OCI-LY1 (cell line): ENCODE data around the gene PTGER3.

Experiments used
- H2AFZ ChIP-seq: fragments of 200-600 bp; sonication (generic), shearing (Covaris generic); 2 replicates; pipeline ENCODE4 v1.6.0; 2014; ENCODE audit warnings: antibody characterized with exemption, mild to moderate bottlenecking, low read length
- H3F3A ChIP-seq: fragments of 200-600 bp; sonication (generic), shearing (Covaris generic); 2 replicates; pipeline ENCODE4 v1.6.0; 2014; ENCODE audit warnings: mild to moderate bottlenecking, antibody characterized with exemption, low read length, moderate library complexity; ENCODE audit not compliant: insufficient read depth
- H3K27ac ChIP-seq: fragments of 200-600 bp; sonication (generic); 2 replicates; pipeline ENCODE4 v1.5.1; 2014; ENCODE audit warnings: low read length, mixed run types, mild to moderate bottlenecking, low read depth; ENCODE audit not compliant: poor library complexity, severe bottlenecking
- H3K27me3 ChIP-seq: fragments of 200-600 bp; sonication (generic); 2 replicates; pipeline ENCODE4 v1.6.0; 2014; ENCODE audit warnings: antibody characterized with exemption, mild to moderate bottlenecking, low read length, moderate library complexity; ENCODE audit not compliant: insufficient read depth
- H3K36me3 ChIP-seq: fragments of 200-600 bp; sonication (generic); 2 replicates; pipeline ENCODE4 v1.6.1; 2014; ENCODE audit warnings: mild to moderate bottlenecking, antibody characterized with exemption, low read length, moderate library complexity, mixed read lengths; ENCODE audit not compliant: insufficient read depth
- H3K4me1 ChIP-seq: fragments of 200-600 bp; sonication (generic); 2 replicates; pipeline ENCODE4 v1.5.1; 2014; ENCODE audit warnings: mild to moderate bottlenecking, low read length, moderate library complexity; ENCODE audit not compliant: insufficient read depth, severe bottlenecking
- H3K4me2 ChIP-seq: fragments of 200-600 bp; sonication (generic), shearing (Covaris generic); 2 replicates; pipeline ENCODE4 v1.6.1; 2014; ENCODE audit warnings: low read length
- H3K4me3 ChIP-seq: fragments of 200-600 bp; sonication (generic); 2 replicates; pipeline ENCODE4 v1.5.1; 2014; ENCODE audit warnings: low read length, low read depth, mild to moderate bottlenecking, mixed read lengths; ENCODE audit not compliant: poor library complexity, severe bottlenecking
- H3K79me2 ChIP-seq: fragments of 200-600 bp; shearing (Covaris generic); 2 replicates; pipeline ENCODE4 v1.6.1; 2016; ENCODE audit warnings: mixed run types, low read length, mixed read lengths; ENCODE audit not compliant: insufficient read depth
- H3K9ac ChIP-seq: fragments of 200-600 bp; sonication (generic), shearing (Covaris generic); 2 replicates; pipeline ENCODE4 v1.6.1; 2014; ENCODE audit warnings: mild to moderate bottlenecking, low read length, mixed read lengths
- H3K9me2 ChIP-seq: fragments of 200-600 bp; sonication (generic), shearing (Covaris generic); 2 replicates; pipeline ENCODE4 v1.6.1; 2014; ENCODE audit warnings: low read depth, mild to moderate bottlenecking, low read length, mixed read lengths
- H3K9me3 ChIP-seq: fragments of 200-600 bp; shearing (Covaris generic); 2 replicates; pipeline ENCODE4 v1.6.1; 2014; ENCODE audit warnings: low read length, mixed read lengths
- H4K20me1 ChIP-seq: fragments of 200-600 bp; sonication (generic), shearing (Covaris generic); 2 replicates; pipeline ENCODE4 v1.6.0; 2016; ENCODE audit warnings: mild to moderate bottlenecking, low read length; ENCODE audit not compliant: insufficient read depth
- CTCF ChIP-seq: fragments of 200-600 bp; sonication (generic), shearing (Covaris generic); IDR thresholded peaks from 2 replicates; pipeline ENCODE4 v1.5.1; 2017; ENCODE audit warnings: mild to moderate bottlenecking, antibody characterized with exemption, low read length, moderate library complexity, mixed read lengths
- EZH2 ChIP-seq: fragments of 200-600 bp; sonication (generic), shearing (Covaris generic); IDR thresholded peaks from 2 replicates; pipeline ENCODE4 v1.8.0; 2017; ENCODE audit warnings: borderline replicate concordance, mixed run types, mild to moderate bottlenecking, antibody characterized with exemption, low read length, moderate library complexity, mixed read lengths

The PTGER3 gene

GRCh38 chr1:71074681-71075080, 27.1 kb upstream of the PTGER3 start:
- H3K9me3 ChIP-seq = no peaks in the 10 kb centered on the region

DNA sequence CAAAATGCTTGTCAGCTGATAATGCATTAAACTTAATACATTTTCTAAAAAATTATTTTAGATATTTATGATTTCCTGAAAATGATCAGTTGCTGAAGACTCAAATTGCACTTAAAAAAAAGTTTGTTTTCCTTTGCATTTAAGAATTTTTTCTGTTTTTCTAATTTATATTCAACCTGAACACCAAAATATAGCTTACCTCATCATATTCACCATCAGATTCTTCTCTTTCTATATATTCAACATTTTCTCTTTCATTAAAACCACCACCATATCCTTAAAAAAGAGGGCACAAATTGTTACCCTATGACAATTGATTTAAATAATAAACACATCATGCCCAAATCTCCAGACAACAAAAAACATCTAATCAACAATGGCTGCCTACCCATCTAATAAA, 24.7 kb upstream of the PTGER3 start:
- Histone ChIP-seq H3K36me3 (peaks cover 95% of the 10 kb centered on the region), H2AFZ (no peak overlapping the region), H3K9me2 (no peaks in the 10 kb centered on the region), H3K4me3 (no peak overlapping the region), H3K4me1 (no peaks in the 10 kb centered on the region), H3F3A (no peaks in the 10 kb centered on the region), H3K4me2 (no peak overlapping the region), H3K9me3 (no peaks in the 10 kb centered on the region), H3K27me3 (no peaks in the 10 kb centered on the region), H3K79me2 (peaks cover 6% of the 10 kb centered on the region; the same call in 1 of the 2 replicates), H3K27ac (no peak overlapping the region), H3K9ac (no peak overlapping the region), H4K20me1 (0 out of 2 replicates have a peak, but pooled peaks cover 2% of the 10 kb centered on the region)
- TF ChIP-seq EZH2 (no peak), CTCF (no peak)

More at GRCh38 chr1:71074681-71075080, 27.1 kb upstream of the PTGER3 start:
- Histone ChIP-seq H3K4me3 (no peak overlapping the region), H3K79me2 (peaks cover 28% of the 10 kb centered on the region), H3K27ac (no peak overlapping the region), H3K9ac (no peak overlapping the region), H3K27me3 (no peaks in the 10 kb centered on the region), H3K4me2 (no peak overlapping the region), H3F3A (no peaks in the 10 kb centered on the region), H3K4me1 (peaks cover 11% of the 10 kb centered on the region), H2AFZ (no peak overlapping the region), H3K9me2 (no peaks in the 10 kb centered on the region), H3K36me3 (peaks cover 92% of the 10 kb centered on the region), H4K20me1 (0 out of 2 replicates have a peak, but pooled peaks cover 7% of the 10 kb centered on the region)
- TF ChIP-seq CTCF (no peak), EZH2 (no peak)

GRCh38 chr1:71071720-71072119, 24.1 kb upstream of the PTGER3 start:
- Histone ChIP-seq H3K79me2 (peaks cover 6% of the 10 kb centered on the region; the same call in 1 of the 2 replicates), H3F3A (no peaks in the 10 kb centered on the region), H3K9me2 (no peaks in the 10 kb centered on the region), H3K9me3 (no peaks in the 10 kb centered on the region), H4K20me1 (0 out of 2 replicates have a peak, but pooled peaks cover 2% of the 10 kb centered on the region), H3K4me3 (no peak overlapping the region), H3K9ac (no peak overlapping the region), H3K36me3 (peaks cover 95% of the 10 kb centered on the region), H2AFZ (no peak overlapping the region), H3K27me3 (no peaks in the 10 kb centered on the region), H3K4me1 (no peaks in the 10 kb centered on the region), H3K4me2 (no peak overlapping the region), H3K27ac (no peak overlapping the region)
- no peak for TF ChIP-seq CTCF
- no peak for TF ChIP-seq EZH2
